ENCODE data around the gene PLA2G1B. TPM values are rescaled to one million over a fixed set of nuclear protein-coding genes. Genes with fewer than 3 reads are reported as not detected.

The PLA2G1B gene
- total RNA-seq: not detected in 2 replicates

GRCh38 chr12:120327593-120327992 is at the start of gene PLA2G1B:
TSS of gene PLA2G1B (minus strand) at chr12:120327779. CDS start at chr12:120327753, 26 bp downstream.

GRCh38 chr12:120368789-120369602 is 41.4 kb upstream of the PLA2G1B start, which contains the start of gene MSI1:
TSS of gene MSI1 (minus strand) at chr12:120369164. CDS start at chr12:120369091, 73 bp downstream.

GRCh38 chr12:120301962-120302815 is 25.4 kb downstream of the PLA2G1B start, which contains the start of gene SIRT4:
TSS of gene SIRT4 (plus strand) at chr12:120302321. CDS start at chr12:120303562, 1,241 bp downstream.

GRCh38 chr12:120292661-120293531 is 34.7 kb downstream of the PLA2G1B start, which contains the start of gene RNU4-1:
TSS of gene RNU4-1 (minus strand) at chr12:120293237.

Other genes starting within 250 kb of the PLA2G1B start
- 40.4 and 43.1 TPM in 2 replicates for gene RAB35, start 211.0 kb downstream of the PLA2G1B start, total RNA-seq
- 89.7 and 127 TPM in 2 replicates for gene GCN1, start 133.1 kb downstream of the PLA2G1B start, total RNA-seq
- gene RPLP0, start 126.7 kb downstream of the PLA2G1B start, total RNA-seq: 3,482 and 3,635 TPM in 2 replicates
- 50.7 and 66.5 TPM in 2 replicates for gene PXN, start 62.0 kb downstream of the PLA2G1B start, total RNA-seq
- 157 and 735 TPM in 2 replicates for gene RNU4-2, start 35.9 kb downstream of the PLA2G1B start, total RNA-seq
- 118 and 465 TPM in 2 replicates for gene RNU4-1, start 34.5 kb downstream of the PLA2G1B start, total RNA-seq
- 1.3 TPM in 2 replicates for gene SIRT4, start 25.5 kb downstream of the PLA2G1B start, total RNA-seq
- not detected in 2 replicates for gene MSI1, start 41.4 kb upstream of the PLA2G1B start, total RNA-seq
- gene COX6A1, start 110.3 kb upstream of the PLA2G1B start, total RNA-seq: 523 and 539 TPM in 2 replicates
- gene TRIAP1, start 118.6 kb upstream of the PLA2G1B start, total RNA-seq: 30.2 and 48.4 TPM in 2 replicates
- gene GATC, start 118.7 kb upstream of the PLA2G1B start, total RNA-seq: 14.4 and 18.1 TPM in 2 replicates
- 233 and 273 TPM in 2 replicates for gene SRSF9, start 142.0 kb upstream of the PLA2G1B start, total RNA-seq
- 314 and 337 TPM in 2 replicates for gene DYNLL1, start 168.3 kb upstream of the PLA2G1B start, total RNA-seq
- gene COQ5, start 201.4 kb upstream of the PLA2G1B start, total RNA-seq: 30.4 and 32.0 TPM in 2 replicates
- 128 and 163 TPM in 2 replicates for gene RNF10, start 206.6 kb upstream of the PLA2G1B start, total RNA-seq

All from endothelial cell of coronary artery (primary cell).